NK-92 (cell line): ENCODE results near the gene CMIP.

ENCODE experiments used
- DNase-seq: peaks from one replicate; lab custom pipeline; 2025; ENCODE audit not compliant: unreplicated experiment; lab: John Stamatoyannopoulos, UW

The CMIP gene

DNA sequence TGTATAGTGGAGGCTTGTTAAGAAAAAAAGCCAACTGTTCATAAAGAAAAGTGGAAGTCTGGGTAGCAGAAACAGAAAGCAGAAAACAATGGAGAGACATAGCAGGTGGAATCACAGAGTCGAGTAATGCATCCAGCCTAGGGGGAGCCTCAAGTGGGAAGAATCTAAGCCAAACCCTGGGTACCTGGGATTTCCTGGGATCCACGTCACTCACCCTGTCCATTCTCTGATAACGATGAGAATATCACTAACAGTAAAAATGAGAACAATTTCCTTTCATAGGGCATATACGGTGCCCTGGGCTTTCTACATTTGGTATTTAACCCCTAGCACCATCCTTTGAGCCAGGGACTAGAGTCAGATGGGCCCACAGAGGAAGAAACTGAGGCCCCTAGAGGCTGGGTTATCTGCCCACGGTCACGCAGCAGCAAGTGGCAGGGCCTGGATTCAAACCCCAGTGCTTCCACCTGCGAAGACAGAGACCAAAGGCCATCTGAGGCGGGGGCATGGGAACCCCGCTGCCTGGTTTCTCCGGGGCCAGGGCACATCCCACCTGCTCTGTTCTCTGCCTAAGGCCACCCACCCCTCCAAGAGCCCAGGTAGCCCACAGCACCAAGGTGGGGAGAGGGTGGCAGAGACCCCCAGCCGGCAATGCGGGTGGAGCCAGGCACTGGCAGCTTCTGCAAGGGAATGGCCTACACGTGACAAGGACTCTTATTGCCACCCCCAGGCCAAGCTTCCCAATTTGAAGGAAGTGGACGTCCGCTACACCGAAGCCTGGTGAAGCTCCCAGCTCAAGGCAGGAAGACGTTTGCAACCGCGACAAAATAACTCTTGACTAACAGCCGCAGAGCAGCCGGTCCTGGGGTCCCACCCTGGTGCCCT is 264.6 kb downstream of the CMIP start:
- no peak for DNase-seq

DNA sequence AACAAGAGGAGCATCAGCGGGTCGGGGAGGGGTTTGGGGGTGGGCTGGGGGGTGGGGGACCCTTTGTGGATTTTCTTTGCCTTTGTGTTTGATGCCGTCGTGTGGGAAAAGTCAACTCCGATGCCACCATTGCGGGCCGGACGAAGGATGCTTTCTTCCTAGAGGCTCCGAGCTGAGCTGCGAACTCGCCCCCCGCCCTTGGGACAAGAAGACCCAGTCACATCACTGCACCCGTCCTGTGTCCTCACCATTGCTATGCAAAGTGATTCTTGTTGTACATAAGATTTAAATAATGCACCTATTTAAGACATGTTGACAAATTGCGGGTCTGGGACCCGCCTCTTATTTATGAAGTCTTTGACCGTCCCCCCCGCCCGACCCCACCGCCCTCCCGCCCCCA is 265.4 kb downstream of the CMIP start:
- DNase-seq: no peak

GRCh38 chr16:81710596-81710995 is 266.0 kb downstream of the CMIP start:
- no peak for DNase-seq

GRCh38 chr16:81711657-81712319 is 267.2 kb downstream of the CMIP start:
- no peak for DNase-seq

DNA sequence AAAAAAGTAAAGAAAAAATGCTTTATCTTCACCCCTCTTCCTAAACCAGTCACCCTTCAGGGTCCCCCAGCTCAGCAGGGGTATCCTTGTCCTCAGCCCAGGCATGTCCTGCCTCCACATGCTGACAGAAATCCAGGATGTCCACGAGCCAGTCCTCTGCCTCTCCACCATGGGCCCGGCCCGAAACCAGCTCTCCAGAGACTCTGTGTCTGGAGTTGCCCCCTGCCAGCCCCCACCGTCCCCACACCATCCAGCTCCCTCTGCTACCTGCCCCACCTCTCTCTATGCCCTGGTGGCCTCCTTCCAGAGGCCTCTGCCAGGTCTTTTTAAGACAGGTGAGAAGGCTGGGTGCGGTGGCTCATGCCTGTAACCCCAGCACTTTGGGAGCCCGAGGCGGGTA is 268.1 kb downstream of the CMIP start:
- no peak for DNase-seq

- DNase-seq: no peak
These were observed 268.7 kb downstream of the CMIP start for GRCh38 chr16:81713295-81713772.

- no peak for DNase-seq
These were observed 269.2 kb downstream of the CMIP start for GRCh38 chr16:81713796-81714195.

DNA sequence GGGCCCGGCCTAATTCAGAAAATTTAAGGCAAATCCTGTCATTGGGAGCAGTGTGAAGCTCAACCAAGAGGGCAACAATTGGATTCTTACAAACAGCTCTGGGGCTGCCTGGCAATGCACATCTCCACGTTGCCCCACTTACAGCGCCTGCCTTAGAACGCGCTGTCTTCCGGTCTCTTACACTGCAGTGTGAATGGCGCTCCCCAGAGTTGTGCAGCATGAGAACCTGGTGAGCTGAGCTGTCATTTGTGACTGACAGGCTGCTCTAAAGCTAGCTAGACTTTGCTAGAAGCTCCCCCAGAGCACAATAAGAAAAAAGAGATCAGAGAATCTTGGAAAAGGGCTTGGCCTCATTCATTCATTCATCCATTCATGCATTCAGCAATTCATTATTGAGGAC is 270.0 kb downstream of the CMIP start:
- no peak for DNase-seq

GRCh38 chr16:81715358-81716196 is 271.0 kb downstream of the CMIP start:
- DNase-seq: no peak

- no peak for DNase-seq
These were observed 272.0 kb downstream of the CMIP start for GRCh38 chr16:81716478-81717225.

GRCh38 chr16:81717662-81718189 is 273.1 kb downstream of the CMIP start:
- no peak for DNase-seq

DNA sequence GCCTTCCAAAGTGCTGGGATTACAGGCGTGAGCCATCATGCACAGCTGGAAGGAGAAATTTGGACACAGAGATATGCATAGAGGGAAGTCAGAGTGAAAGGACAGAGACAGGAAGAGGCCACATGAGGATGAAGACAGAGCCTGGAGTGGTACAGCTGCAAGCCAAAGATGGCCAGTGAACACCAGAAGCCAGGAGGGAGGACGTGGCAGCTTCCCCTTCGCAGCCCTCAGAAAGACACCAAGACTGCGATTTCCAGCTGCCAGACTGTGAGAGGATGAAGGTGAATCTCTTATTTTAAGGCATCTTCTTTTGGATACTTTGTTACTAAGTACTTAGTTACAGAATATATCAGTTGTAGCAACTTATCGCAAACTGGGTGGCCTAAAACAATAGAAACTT is 274.0 kb downstream of the CMIP start:
- DNase-seq: no peak

DNA sequence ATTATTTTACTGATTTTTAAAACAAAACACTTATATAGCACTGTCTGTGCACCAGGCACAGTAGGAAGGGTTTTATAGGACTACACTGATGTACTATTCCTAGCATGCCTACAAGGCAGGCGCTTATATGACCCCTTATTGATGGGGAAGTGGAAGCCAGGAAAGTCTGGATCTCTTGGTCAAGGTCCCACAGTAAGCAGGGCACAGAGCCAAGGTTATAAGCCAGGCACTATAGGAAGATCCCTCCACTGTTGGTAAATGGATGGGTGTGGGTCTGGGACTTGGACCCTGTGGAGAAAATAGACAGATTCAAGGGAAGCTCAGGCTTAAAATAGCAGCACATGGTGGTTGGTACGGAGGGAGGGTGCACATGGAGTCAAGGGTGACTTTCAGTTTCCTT is 275.4 kb downstream of the CMIP start:
- no peak for DNase-seq

DNA sequence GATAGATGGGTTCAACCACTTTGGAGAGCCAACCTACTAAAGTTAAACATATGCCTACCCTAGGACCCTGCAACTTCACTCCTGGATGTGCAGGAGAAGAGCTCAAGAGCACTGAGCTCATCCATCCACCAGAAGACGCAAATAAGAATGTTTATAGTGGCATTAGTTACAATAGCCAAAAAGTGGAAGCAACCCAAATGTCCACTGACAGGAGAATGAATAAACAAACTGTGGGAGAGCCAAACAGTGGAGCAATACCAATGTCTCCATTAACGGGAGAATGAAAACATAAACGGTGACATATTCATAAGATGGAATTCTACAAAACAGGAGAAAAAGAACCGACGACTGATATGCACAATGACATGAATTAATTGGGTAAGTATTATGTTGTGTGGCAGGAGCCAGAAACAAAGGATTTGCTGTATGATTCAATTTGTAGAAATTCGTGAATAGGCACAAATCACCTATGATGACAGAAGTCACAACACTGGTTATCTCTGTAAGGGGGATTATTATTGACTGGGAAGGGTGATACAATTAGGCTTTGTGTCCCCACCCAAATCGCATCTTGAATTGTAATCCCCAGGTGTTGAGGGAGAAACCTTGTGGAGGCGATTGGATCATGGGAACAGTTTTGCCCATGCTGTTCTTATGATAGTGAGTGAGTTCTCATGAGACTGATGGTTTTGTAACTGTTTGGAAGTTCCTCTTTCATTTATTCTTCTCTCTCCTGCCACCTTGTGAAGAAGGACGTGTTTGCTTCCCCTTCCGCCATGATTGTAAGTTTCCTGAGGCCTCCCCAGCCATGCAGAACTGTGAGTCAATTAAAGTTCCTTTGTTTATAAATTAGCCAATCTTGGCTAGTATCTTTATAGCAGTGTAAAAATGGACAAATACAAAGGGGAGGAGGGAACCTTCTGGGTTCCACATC is 276.6 kb downstream of the CMIP start:
- no peak for DNase-seq

DNA sequence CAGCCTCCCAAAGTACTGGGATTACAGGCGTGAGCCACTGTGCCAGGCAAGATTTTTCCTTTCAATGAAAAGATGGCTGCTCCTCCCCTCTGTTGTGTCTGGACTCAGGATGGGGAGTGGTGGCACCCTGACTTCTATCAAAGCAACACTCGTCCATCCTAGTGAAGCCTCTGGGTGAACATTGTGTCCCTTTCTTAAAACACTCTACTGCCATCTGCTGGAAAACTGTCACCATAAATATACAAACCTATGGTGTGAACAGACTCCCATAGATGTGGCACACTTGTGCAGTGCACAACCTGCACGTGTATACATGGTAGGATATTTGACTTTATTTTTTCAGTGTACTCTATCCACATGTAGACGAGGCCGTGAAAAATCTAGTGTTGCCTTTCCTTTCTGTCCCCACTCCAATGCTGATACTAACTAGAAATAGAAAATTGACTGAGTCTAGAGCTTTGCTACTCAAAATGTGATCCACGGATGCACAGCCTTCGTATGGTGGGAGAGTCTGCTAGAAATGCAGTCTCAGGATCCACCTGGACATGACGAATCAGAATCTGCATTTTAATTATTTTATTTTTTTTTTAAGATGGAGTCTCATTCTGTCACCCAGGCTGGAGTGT is 278.6 kb downstream of the CMIP start:
- DNase-seq: no peak

DNA sequence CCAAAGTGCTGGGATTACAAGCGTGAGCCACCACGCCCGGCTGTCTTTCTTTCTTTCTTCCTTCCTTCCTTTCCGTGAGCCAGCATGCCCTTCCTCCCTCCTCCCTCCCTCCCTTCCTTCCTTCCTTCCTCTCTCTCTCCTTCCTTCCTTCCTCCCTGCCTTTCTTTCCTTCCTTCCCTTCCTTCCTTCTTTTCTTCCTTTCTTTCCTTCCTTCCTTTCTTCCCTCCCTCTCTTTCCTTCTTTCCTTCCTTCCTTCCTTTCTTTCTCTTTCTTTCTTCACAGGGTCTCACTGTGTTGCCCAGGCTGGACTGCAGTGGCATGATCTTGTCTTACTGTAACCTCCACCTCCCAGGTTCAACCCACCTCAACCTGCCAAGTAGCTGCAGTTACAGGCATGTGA is 283.8 kb downstream of the CMIP start:
- DNase-seq: no peak

- DNase-seq: no peak
These were observed 284.8 kb downstream of the CMIP start for GRCh38 chr16:81729451-81729850.

DNA sequence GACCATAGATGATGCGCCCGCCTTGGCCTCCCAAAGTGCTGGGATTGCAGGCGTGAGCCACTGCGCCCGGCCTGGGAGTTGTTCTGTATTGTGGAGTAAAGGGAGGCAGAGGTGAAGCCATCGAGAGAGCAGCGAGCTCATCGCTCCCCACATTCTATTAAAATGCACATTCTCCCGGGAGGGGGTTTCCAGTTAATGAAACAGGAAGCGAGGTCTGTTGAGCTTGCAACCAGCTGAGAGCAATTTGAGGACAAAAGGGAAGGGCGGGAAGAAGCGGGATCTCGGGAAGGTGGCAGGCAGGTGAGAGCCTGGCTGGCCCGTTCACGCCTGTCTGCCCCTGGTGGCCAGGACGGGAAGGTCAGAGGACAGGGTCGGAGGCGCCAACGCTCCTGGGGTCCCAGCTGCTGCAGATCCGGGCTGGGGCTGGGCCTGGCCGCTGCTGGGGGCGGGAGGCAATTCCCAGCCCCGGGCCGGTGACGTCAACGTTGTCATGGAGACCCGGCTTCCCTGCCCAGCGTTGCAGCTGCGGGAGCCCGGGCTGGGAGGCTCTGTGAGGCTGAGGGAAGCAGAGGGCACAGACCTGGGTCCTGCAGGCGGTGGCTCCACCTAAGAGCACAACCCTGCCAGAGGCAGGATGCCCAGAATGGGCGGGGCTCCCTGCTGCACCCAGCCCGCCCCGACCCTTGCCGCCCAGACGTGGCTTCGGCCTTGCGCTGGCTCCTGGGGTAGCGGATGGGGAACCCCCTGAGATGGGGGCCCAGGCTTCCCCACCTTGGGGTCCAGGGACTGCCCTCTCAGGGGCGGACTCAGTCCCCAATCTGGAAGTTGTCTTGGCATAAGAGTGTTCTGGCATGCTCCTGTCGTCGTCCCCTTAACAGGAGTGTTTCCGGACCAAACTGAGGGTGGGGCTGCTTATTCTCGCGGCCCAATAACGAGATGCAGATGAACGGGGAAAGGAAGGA is 285.8 kb downstream of the CMIP start:
- no peak for DNase-seq
